Tibial nerve (tissue), 3 donors: ENCODE data around the gene PSD4.

Experiments
- POLR2A ChIP-seq, 2 donors: fragments of 450-650 bp; IDR thresholded peaks; one replicate each; pipeline ENCODE4 v1.6.1; 2017; ENCODE audit warnings: antibody characterized with exemption in 2 of 2, mild to moderate bottlenecking in 2 of 2, moderate library complexity in 2 of 2
- TF ChIP-seq, protein P1 (sequence below), 5 experiments: fragments of 200-600 bp in 3 of 5; fragments of 450-650 bp in 2 of 5; sonication (generic) in 3 of 5; IDR thresholded peaks; one replicate each; pipeline ENCODE4 v1.5.1; 2016 to 2019; ENCODE audit warnings: antibody characterized with exemption in 5 of 5, mild to moderate bottlenecking in 3 of 5, moderate library complexity in 2 of 5

DNA sequence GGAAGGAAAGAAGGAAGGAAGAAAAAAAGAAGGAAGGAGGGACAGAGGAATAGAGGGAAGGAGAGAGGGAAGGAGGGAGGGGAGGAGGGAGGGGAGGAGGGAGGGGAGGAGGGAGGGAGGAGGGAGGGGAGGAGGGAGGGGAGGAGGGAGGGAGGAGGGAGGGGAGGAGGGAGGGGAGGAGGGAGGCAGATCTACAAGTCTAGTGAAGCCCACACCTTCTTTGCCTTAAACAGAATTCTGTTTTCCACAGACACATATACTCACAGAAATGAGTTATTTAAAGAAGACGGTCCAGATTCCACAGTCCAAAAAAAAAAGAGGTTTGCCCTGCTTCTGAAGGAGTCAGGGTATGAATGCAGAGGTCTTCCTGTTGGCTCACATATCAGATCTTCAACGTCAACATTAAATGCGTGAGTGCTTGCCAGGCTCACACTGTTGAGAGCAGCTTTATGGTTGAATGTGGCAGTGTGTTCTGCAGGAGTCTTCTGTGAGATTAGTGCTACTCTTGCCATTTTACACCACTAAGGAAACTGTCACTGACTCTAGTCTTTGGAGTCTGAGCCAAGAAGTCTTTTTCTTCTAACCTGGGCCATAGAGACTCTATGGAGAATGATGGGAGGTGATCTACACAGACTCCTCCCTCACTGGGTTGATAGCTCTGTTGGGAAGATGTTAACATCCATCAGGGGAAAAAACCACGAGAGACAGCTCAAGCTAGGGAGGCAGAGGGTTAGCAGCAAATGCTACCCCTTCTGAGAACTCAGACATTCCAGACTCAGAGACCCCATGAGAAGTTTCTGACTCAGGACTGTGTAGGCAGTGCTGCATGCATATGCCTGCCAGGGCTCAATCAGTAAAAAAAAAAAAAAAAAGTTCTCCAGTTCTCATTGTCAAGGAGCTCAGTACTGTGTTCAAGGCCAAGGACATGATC, 81.6 kb downstream of the PSD4 start:
- TF ChIP-seq POLR2A (IDR thresholded peaks at IDR 0.05) = no peak
- TF ChIP-seq, protein P1, sequence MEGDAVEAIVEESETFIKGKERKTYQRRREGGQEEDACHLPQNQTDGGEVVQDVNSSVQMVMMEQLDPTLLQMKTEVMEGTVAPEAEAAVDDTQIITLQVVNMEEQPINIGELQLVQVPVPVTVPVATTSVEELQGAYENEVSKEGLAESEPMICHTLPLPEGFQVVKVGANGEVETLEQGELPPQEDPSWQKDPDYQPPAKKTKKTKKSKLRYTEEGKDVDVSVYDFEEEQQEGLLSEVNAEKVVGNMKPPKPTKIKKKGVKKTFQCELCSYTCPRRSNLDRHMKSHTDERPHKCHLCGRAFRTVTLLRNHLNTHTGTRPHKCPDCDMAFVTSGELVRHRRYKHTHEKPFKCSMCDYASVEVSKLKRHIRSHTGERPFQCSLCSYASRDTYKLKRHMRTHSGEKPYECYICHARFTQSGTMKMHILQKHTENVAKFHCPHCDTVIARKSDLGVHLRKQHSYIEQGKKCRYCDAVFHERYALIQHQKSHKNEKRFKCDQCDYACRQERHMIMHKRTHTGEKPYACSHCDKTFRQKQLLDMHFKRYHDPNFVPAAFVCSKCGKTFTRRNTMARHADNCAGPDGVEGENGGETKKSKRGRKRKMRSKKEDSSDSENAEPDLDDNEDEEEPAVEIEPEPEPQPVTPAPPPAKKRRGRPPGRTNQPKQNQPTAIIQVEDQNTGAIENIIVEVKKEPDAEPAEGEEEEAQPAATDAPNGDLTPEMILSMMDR (IDR thresholded peaks at IDR 0.05) = no peak
